T47D (cell line): ENCODE results near the gene MPHOSPH9.
"Not testable (repeated sequence)": the region's sequence is repeated elsewhere in the genome, so short reads cannot be mapped to it uniquely, and the experiment has no call there.

Source experiments
- DNase-seq, 2 experiments: peaks; one replicate each; pipeline versions ENCODE4 v3.0.0 to v3.0.0-alpha.2; 2011 to 2012; ENCODE audit warnings: low read depth in 1 of 2, low spot score in 1 of 2
- JUND ChIP-seq: IDR thresholded peaks from 2 replicates; pipeline ENCODE4 v1.6.1; 2012; ENCODE audit warnings: low read depth
- in situ Hi-C: cut with HindIII; loops from 2 replicates; pipeline ENCODE4 v1.10.0; 2016; ENCODE audit warnings: low sequenced_read_pairs, low pct_unique_long_range_greater_than_20kb

Gene MPHOSPH9

DNA sequence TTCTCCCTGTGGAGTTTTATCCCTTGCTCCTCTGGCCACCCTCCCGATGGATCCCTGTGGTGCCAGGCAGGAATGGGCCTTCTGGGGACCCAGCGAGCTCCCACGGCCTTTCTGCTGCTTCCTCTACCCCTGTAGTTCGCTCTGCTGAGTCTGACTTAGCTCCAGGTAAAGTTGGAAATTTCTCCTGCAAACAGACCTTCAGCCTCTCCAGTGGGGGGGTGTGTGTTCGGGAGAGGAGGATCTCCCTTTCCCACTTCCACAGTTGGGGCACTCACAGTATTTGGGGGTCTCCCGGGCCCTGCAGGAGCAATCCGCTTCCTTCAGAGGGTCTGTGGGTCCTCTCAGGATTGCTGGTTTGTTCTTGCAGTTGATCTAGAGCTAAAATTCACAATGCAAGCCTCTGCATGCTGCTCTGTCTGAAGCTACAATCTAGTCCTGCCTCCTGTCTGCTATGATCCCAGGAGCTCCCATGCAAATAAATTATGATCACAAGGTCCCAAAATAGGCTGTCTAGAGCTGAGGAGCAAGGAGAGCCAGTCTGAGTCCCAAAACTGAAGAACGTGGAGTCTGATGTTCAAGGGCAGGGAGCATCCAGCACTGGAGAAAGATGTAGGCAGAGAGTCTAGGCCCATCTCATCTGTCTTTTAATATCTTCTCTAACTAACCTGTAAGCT lies 18.6 kb upstream of the MPHOSPH9 start:
- no peak for DNase-seq
- no peak for TF ChIP-seq JUND
- in situ Hi-C loops = no loop called here

DNA sequence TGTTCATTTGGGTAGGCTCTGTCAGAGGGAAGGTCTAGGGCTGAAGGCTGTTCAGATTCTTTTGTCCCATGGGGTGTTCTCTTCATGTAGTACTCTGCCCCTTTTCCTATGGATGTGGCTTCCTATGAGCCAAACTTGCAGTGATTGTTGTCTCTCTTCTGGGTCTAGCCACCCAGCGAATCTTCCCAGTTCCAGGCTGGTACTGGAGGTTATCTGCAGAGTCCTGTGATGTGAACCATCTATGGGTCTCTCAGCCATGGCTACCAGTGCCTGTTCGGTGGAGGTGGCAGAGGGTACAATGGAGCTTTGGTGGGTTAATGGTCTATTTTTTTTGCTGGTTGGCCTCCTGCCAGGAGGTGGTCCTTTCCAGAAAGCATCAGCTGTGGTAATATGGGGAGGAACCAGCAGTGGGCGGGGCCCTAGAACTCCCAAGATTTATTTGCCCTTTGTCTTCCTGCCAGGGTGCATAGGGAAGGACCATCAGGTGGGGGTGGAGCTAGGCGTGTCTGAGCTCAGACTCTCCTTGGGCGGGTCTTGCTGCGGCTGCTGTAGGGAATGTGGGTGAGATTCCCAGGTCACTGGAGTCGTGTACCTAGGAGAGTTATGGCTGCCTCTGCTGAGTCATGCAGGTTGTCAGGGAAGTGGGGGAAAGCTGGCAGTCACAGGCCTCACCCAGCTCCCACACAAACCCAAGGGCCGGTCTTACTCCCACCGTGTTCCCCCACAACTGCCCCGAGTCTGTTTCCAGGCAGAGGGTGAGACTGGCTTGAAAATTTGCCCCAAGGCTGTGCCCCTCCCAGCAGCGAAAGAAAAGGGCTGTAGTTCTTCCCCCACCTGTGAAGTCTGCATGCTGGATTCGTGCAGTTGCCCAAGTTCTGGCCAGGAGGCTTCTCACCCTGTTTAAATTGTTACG lies 17.8 kb upstream of the MPHOSPH9 start:
- in situ Hi-C loops = no loop called here
- no peak for TF ChIP-seq JUND
- peak in 1 of 2 experiments; percentile 92 for DNase-seq

DNA sequence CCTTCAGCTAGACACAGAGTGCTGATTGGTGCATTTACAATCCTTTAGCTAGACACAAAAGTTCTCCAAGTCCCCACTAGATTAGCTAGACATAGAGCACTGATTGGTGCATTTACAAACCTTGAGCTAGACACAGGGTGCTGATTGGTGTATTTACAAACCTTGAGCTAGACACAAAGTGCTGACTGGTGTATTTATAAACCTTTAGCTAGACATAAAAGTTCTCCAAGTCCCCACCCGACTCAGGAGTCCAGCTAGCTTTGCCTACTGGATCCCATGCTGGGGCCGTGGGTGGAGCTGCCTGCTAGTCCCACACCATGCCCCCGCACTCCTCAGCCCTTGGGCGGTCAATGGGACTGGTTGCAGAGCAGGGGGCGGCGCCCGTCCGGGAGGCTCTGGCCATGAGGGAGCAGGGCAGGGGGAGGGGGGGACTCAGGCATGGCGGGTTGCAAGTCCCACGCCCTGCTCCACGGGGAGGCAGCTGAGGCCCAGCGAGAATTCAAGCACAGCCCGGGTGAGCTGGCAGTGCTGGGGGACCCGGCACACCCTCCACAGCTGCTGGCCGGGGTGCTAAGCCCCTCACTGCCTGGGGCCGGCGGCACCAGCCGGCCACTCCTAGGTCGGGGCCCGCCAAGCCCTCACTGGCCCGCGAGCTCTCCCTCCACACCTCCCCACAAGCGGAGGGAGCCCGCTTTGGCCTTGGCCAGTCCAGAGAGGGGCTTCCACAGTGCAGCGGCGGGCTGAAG lies 16.2 kb upstream of the MPHOSPH9 start:
- DNase-seq = not testable (repeated sequence)

GRCh38 chr12:123248129-123248528 lies 15.2 kb upstream of the MPHOSPH9 start:
- in situ Hi-C loops, DNase-seq: not testable (repeated sequence)

More for the DNA sequence above, 16.2 kb upstream of the MPHOSPH9 start:
- in situ Hi-C loops = not testable (repeated sequence)

GRCh38 chr12:123245678-123246077 lies 12.7 kb upstream of the MPHOSPH9 start:
- DNase-seq = no peak
- TF ChIP-seq JUND = no peak
- in situ Hi-C loops = no loop called here

DNA sequence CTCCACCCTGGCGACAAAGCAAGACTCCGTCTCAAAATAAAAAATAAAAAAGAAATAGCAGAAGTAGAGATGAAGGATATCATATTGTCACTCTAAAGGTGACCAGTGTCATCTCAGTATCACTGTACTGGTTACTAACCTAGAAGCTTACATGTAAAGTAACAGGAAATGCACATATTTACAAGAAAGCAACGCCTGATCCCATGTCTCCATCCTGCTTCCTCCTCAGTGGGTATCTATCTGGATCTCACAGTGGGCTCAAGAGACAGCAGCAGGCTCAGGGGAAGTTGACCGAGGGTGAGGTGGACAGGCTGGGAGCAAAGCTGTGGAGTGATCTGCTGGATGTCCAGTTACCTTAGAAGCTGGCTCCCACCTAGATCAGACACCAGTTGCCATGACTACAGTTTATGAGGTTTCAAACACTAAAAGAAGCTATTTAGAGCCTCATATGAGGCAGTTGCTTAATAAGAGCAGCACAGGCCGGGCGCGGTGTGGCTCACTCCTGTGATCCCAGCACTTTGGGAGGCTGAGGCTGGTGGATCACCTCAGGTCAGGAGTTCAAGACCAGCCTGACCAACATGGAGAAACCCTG lies 10.8 kb upstream of the MPHOSPH9 start:
- in situ Hi-C loops = no loop called here
- no peak for TF ChIP-seq JUND
- no peak for DNase-seq

GRCh38 chr12:123242116-123242904 lies 9.4 kb upstream of the MPHOSPH9 start:
- DNase-seq = no peak
- in situ Hi-C loops = no loop called here
- TF ChIP-seq JUND = no peak

DNA sequence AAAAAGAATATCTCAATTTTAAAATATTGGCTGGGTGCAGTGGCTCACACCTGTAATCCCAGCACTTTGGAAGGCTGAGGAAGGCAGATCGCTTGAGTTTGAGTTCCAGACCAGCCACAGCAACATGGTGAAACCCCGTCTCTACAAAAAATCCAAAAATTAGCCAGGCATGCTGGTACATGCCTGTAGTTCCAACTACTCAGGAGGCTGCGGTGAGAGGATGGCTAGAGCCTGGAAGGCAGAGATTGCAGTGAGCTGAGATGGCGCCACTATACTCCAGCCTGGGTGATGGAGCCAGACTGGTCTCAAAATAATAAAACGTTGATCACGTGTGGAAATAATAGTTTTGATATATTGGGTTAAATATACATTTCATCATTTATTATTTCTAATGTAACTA lies 6.0 kb upstream of the MPHOSPH9 start:
- in situ Hi-C loops = no loop called here
- no peak for TF ChIP-seq JUND

GRCh38 chr12:123238330-123238682 lies 5.4 kb upstream of the MPHOSPH9 start:
- in situ Hi-C loops = no loop called here
- DNase-seq = no peak
- TF ChIP-seq JUND = no peak

More for the DNA sequence above, 6.0 kb upstream of the MPHOSPH9 start:
- no peak for DNase-seq

GRCh38 chr12:123237646-123238329 lies 4.8 kb upstream of the MPHOSPH9 start:
- TF ChIP-seq JUND = no peak
- in situ Hi-C loops = no loop called here
- DNase-seq = peak in 1 of 2 experiments; percentile 78

- TF ChIP-seq JUND = no peak
- DNase-seq = no peak
- in situ Hi-C loops = no loop called here
Measured at GRCh38 chr12:123233505-123234308, 766 bp upstream of the MPHOSPH9 start.
